GM10248 (cell line): ENCODE results near the gene OGN.
"Not testable (repeated sequence)": the region's sequence is repeated elsewhere in the genome, so short reads cannot be mapped to it uniquely, and the experiment has no call there.

Experiments
- CTCF ChIA-PET: fragments of 300-600 bp; sonication (Branson Sonifier 250); formaldehyde crosslinking; extraction: SDS; loops from one replicate; lab custom pipeline; 2021; ENCODE audit warnings: antibody characterized with exemption; lab: Yijun Ruan, JAX
- POLR2A ChIA-PET: fragments of 350-650 bp; sonication (Branson Sonifier 250); formaldehyde crosslinking; extraction: SDS; loops from one replicate; lab custom pipeline; 2020; ENCODE audit warnings: antibody characterized with exemption; lab: Yijun Ruan, JAX
- DNase-seq: peaks from one replicate; pipeline ENCODE4 v3.0.0; 2012; ENCODE audit errors: extremely low spot score
- CTCF ChIP-seq: IDR thresholded peaks from 2 replicates; pipeline ENCODE4 v1.5.1; 2012; ENCODE audit warnings: mild to moderate bottlenecking, low read depth; ENCODE audit errors: extremely low read depth, missing control alignments, control extremely low read depth

Gene OGN

GRCh38 chr9:92424340-92424739 lies 20.0 kb upstream of the OGN start, which contains the start of gene OMD:
Gene OMD, minus strand, starts transcription at chr9:92424471. Its CDS starts 6,913 bp downstream, at chr9:92417558.
- TF ChIP-seq CTCF, result no peak
- POLR2A ChIA-PET, result no interaction called here

GRCh38 chr9:92423612-92424011 lies 19.2 kb upstream of the OGN start:
- ChIA-PET CTCF (interaction anchor here (1.5 kb wide), 1 partner anchor 14 kb away, joined by 3 read pairs; no protein-coding TSS in a partner anchor), POLR2A (no interaction called here)
- DNase-seq, result no peak
- TF ChIP-seq CTCF, result no peak

More at GRCh38 chr9:92424340-92424739, 20.0 kb upstream of the OGN start, which contains the start of gene OMD:
- no peak for DNase-seq
- CTCF ChIA-PET, result interaction anchor here (1.4 to 1.5 kb wide), 3 partner anchors 10 to 211 kb away, joined by 3 to 4 read pairs (median 3); no protein-coding TSS in a partner anchor

DNA sequence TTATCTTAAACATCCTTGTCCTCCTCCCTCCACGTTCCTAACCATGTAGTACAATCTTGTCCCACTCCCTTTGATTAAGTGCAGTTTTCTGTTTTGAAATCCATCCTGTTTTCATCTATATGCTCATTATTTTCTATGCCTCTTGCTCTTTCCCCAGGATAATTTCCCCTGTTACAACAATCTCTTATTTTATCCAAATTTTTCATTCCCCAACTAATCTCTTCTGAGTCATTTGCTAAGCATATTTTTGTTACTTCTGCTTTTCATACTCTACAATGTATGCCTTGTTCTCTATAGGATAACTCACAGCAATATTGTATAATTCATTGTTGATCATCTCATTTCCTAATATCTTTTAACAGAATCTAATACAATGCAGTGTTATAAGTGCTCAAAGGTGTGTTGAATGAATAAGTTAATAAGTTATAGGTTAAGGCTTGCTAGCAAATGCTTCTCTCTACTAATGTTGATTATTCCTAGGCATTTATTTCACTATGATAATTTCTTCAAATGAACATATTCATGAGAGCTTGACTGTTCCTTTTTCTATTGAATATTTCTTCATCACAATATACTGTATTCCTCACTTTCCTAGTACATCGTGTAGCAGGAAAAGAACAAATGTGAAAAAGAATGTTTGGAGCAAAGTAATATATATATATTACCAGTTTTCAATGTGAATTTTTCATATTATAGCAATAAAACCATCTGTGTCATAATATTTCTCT lies 18.4 kb upstream of the OGN start:
- DNase-seq, result no peak
- ChIA-PET CTCF (no interaction called here), POLR2A (no interaction called here)
- no peak for TF ChIP-seq CTCF

DNA sequence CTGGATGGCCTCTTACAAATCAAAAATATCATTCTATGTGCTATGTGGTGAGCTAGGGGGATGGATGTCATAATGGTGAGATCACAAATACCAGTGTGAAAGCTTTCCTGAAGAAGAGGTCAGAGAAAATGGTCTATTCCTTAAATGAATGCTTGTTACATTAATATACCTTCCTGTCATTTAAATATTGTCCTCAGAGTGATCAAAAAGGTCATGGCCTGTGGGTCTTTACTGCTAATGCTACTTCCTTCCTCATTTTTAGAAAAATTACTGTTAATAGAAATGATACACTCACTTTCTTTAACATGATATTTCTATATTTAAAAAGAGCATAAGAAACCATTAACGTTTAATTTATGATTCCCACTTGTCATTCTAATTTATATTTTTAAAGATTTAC lies 10.2 kb upstream of the OGN start:
- ChIA-PET CTCF (interaction anchor here (0.8 to 1.6 kb wide), 4 partner anchors 9 to 276 kb away, joined by 3 to 4 read pairs (median 3); no protein-coding TSS in a partner anchor), POLR2A (no interaction called here)
- no peak for DNase-seq
- no peak for TF ChIP-seq CTCF

DNA sequence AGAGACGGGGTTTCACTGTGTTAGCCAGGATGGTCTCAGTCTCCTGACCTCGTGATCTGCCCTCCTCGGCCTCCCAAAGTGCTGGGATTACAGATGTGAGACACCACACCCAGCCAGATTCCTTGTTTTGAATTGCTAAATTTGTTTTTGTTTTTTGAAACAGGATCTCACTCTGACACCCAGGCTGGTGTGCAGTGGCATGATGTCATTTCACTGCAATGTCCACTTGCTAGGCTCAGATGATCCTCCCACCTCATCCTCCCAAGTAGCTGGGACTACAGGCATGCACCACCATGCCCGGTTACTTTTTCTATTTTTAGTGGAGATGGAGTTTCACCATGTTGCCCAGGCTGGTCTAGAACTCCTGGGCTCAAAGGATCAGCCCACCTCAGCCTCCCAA lies 6.8 kb upstream of the OGN start:
- CTCF ChIA-PET, POLR2A ChIA-PET, DNase-seq: not testable (repeated sequence)

DNA sequence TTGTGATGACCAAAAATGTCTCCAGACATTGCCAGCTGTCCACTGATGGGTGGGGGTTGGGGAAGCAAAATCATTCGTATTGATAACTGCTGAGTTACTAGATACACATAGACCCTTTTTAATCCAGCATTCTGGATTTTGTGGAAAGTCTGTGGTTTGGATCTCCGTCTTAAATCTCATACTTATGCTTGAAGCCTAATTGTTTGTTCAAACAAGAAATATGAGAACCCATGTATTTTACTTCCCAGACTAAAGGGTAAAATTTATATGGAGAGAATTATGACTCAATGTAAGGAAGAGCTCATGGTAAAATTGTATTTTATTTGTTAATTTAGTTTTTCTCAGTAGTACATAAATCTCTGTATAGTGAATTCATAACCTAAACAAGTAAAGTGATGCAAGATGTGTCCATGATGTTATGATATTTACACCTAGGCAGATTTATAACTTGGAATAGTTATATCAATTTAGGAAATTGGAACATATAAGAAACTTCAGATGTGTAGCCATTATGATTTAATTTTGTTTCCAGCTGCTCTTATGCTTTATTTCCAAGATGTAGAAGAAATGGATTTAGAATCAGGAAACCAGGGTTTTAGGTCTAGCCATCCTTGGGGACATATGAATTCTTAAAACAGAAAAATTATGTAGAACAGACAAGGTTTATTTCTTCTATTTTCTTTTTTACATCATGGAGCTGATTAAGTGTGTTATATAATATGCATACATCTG lies 4.5 kb upstream of the OGN start:
- no peak for TF ChIP-seq CTCF
- no peak for DNase-seq
- ChIA-PET POLR2A (no interaction called here), CTCF (interaction anchor here (2.0 kb wide), 1 partner anchor 19 kb away, joined by 6 read pairs; no protein-coding TSS in a partner anchor)
